Stimulated activated CD4-positive, alpha-beta T cell treated with anti-CD3 and anti-CD28 coated beads, Interleukin-12 subunit alpha, Interleukin-12 subunit beta, amount 100 ng/mL, for 24 hours (primary cell): Measurements from ENCODE around the gene RAB23.
"Not testable (repeated sequence)": the region's sequence is repeated elsewhere in the genome, so short reads cannot be mapped to it uniquely, and the experiment has no call there.

Source experiments
- DNase-seq, 2 experiments: peaks; one replicate each; pipeline ENCODE4 v3.0.0-alpha.2; 2020; ENCODE audit warnings: low read depth in 2 of 2

RAB23 gene

DNA sequence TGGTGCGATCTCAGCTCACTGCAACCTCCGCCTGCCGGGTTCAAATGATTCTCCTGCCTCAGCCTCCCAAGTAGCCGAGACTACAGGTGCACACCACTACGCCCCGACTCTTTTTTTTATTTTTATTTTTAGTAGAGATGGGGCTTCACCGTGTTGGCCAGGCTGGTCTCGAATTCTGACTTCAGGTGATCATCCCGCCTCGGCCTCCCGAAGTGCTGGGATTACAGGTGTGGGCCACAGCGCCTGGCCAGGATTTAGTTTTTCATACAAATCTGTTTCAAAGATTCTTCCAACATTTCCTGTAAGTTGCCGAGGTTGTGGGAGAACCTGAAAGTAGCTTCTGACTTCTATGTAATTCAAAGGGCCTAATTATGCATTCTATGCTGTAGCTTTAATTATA, 21.4 kb upstream of the RAB23 start:
- DNase-seq, result not testable (repeated sequence)

DNA sequence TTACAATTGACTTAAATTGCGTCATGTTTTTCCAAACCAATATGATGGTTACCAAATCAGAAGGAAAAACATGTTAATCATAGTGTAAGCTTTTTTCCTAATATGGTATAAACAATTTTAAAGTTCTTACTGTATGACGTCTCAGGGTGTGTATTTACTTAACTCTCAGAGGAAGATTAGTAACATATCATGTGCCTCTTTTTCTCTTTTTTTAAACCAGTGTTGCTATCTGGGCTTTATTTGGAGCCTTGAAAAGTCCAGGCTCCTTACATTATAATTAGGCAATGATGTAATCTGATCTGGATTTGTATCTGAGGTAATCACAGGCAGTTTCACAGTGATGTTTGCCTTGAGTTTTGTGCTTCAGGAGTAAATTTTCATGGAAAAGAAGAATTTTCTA, 20.4 kb upstream of the RAB23 start:
- no peak for DNase-seq

DNA sequence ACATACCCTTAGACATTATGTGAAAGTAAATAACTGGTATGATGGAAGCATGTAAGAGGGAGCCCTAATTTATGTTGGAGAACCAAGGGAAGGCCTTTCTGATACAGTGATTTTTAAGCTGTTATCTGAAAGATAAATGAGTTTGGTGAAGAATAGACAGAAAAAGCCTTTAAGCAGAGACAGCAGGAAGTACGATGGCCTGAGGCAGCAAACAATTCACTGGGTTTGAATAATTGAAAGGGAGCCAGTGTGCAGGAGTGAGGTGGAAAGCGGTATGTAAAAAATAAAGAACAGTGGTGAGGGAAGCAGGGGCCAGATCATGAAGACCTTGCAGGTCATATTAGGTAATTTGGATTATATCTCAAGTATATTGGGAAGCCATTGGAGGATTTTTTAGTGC, 4.1 kb upstream of the RAB23 start:
- no peak for DNase-seq

DNA sequence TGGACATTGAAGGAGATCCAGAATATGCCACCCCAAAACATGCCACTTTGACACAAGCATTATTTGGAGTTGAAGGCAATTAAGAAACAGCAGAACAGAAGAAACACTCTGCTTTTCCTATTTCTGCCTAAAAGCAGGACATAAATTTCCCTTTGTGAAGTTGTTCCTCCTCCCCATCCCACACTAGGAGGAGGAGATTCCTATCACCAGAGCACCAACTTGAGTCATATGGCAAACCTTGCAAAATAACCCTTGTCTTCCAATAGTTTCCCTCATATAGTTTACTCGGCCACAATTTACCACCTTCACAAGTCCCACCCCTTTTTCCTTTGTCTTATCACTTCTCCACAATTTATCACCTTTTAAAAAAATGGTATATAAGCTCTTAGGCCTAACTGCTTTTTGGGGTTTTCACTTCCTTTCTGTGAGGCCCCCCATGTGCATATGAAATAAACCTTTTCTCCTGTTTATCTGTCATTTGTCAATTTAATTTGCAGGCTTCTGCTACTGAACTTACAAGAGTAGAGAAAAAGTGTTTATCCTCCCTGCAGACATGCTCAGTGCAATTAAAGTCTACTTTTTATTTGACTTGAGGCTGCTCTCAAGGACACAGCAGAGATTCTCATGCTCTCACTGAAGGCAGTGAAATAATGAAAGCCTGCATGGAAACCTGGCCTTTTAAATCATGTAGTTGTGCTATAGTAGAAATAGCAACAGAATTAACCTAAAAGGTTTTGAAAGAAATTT, 2.8 kb upstream of the RAB23 start:
- DNase-seq, result no peak

DNA sequence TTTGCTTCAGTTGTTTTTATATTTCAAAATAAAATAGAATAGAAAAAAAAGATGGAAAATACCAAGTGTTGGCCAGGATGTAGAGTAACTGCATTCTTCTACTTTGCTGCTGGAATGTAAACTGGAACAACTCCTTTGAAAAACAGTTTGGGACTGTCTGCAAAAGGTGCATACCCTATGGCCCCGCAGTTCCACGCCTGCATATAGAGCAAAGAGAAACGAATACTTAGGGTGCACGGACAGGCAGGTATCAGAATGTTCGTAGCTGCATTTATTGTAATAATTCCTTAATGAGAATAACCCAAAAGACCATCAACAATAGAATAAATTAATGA, 603 bp upstream of the RAB23 start:
- DNase-seq, result no peak

DNA sequence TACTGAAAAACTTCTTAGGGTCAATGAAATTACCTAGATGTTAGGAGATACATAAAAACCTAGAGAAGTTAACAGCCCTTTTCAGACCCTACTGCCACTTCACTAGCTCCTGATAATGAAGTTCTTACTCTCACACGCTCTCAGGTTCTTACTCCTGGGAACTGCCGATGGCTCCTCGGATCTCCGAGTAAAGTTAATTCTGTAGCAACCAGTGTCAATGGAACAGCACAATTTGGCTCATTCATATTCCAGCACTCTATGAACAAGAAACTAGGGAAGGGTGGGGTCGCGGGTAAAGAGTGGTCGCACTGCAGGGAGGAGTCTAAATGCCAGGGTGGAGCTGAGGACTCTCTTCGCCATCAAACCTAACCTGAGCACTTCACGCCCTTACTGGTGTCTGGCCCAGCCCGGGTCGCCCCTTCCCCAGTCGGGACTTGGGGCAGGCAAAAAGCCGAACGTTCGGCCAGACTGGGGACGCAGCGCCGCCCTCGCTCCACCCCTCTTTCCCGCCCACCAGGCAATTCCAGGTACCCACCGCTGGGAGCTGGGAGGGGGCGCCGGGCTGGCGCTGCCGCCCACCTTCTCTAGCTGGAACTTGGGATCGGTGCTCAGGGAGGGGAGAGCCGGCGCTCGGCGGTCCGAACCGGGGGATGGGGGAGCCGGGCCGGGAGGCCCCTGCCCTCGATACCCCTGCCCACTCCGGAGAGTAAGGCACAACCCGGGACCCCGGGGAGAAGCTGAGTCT, 744 bp downstream of the RAB23 start:
- peak; percentile 6 to 53 for DNase-seq

DNA sequence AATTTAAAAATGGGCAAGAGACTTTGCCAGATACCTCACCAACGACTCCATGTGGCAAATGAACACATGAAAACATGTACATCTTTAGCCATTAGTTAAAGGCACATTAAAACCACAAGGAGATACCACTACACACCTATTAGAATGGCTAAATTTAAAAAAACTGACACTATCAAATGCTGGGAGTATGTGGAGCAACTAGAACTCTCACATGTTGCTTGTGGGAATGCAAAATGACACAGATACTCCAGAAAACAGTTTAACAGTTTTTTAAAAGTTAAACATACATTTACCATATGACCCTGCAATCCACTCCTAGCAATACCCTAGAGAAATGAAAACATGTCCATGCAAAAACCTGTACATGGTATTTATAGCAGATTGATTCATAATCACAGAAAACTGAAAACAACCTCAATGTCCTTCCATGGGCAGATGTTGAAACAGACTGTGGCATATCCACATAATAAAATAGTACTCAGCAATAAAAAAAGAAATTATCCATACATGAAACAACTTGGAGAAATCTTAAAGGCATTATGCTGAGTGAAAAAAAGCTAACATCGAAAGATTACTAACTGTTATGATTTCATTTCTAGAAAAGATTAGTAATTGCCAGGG, 1.9 kb downstream of the RAB23 start:
- no peak for DNase-seq

DNA sequence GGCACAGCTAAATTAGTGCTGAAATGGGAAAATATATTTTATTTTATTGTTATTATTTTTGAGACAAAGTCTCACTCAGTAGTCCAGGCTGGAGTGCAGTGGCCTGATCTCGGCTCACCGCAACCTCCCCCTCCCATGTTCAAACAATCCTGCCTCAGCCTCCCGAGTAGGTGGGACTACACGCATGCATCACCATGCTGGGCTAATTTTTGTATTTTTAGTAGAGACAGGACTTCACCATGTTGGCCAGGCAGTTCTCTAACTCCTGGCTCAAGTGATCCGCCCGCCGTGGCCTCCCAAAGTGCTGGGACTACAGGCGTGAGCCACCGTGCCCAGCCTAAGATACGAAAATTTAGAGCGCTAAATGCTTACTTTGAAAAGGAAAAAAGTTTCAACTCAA, 4.8 kb downstream of the RAB23 start:
- no peak for DNase-seq

DNA sequence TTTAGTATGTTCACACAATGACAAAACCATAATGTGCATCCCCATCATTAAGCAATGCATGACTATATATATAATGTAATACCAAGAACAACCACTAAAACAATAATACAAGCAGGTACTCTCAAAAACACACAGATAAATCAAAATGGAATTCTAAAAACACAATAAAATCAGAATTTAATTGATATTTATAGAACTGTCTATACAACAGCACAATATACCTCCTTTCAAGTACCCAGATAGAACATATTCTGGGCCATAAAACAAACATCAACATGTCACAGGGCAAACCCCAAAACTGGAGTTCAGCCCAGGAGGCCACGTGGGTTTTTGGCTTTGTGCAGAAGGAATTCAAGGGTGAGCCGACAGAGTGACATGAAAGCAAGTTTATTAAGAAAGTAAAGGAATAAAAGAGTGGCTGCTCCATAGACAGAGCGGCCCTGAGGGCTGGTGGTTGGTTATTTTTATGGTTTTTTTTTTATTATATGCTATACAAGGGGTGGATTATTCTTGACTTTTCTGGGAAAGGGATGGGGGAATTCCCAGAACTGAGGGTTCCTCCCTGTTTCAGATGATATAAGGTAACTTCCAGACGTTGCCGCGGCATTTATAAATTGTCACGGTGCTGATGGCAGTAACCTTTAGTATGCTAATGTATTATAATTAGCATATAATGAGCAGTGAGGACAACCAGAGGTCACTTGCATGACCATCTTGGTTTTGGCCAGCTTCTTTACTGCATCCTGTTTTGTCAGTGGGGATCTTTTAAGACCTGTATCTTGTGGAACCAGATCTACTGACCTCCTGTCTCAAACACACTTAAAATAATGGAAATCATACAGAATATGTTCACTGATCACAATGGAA, 5.6 kb downstream of the RAB23 start:
- DNase-seq, result no peak

DNA sequence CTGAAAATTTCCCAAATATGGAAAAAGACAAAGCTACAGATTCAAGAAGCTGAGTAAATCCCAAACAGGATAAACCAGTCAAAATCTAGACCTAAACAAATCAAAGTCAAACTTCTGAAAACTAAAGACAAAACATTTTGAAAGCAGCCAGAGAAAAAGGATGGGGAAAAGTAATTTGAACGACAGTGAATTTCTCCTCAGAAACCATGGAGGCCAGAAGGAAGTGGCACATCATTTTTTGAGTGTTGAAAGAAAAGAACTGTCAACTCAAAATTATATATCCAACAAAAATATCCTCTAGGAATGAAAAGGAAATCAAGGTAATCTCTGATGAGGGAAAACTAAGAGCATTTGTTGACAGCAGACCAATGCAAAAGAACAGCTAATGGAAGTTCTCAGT, 6.8 kb downstream of the RAB23 start:
- DNase-seq, result no peak

DNA sequence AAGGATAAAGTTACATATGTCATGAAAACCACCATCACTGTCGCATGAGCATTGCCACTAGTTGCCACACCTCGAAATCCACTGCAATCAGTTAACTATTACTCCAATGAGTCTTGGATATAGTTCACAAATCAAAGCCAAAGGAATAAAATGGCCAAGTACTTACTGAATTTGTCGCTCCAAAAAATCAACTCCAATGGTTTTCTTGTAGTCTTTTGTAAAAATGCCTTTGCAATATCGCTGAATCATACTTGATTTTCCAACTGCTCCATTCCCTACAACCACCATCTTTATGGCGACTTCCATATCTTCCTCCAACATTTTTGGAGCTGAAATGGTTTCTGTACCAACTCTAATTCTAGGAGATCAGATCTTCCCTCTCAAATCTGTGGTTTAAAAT, 12.0 kb downstream of the RAB23 start:
- no peak for DNase-seq

DNA sequence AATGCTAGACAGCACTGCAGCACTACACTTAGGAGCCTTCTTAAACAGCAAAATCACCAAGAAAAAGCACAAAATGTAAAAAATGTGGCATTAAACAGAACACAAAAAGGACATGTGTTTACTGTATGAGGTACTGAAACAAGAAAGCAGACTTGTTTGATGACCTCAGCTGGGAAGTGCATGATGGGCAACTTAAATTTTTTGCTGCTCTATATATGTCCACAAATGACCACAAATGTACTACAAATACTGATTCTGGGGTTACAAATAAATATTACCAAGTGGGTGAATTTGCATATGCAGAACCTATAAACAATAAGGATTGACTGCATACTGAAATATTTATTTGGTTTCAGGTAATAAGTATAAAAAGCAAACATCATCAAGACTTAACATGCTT, 13.1 kb downstream of the RAB23 start:
- no peak for DNase-seq

DNA sequence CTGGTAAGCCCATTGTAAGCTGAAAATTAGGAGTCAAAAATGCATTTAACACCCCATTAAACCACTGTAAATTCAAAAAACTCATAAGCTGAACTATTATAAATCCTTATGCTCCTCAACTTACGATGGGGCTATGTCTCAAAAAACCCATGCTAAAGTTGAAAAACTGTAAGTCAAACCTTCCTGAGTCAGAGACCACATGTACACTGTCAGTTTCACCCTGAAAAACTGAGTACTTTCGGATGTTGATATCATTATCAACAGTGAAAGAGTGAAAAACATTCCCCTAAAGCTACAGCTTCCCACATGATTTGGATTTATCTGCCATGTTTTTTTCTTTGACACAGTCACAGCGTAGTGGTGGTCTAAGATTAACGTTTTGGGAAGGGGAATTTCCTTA, 14.2 kb downstream of the RAB23 start:
- no peak for DNase-seq

DNA sequence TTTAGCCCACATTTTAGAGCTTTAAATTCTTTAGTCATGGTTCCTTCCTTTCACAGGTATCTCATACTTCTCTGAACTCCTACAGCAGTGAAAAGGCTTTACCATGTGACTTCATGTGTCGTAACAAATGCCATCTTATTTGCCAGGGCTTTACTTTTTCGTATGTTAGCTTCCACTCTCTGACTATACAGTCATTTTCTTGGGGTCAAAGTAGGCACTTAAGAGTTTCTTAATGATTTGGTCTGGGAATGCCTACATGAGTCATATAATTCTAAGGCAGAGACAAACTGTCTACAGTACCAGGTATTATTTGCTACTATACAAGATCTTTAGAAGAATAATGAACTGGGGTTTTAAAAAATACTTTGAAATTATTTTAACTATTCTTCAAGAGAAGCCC, 15.0 kb downstream of the RAB23 start:
- DNase-seq, result no peak

DNA sequence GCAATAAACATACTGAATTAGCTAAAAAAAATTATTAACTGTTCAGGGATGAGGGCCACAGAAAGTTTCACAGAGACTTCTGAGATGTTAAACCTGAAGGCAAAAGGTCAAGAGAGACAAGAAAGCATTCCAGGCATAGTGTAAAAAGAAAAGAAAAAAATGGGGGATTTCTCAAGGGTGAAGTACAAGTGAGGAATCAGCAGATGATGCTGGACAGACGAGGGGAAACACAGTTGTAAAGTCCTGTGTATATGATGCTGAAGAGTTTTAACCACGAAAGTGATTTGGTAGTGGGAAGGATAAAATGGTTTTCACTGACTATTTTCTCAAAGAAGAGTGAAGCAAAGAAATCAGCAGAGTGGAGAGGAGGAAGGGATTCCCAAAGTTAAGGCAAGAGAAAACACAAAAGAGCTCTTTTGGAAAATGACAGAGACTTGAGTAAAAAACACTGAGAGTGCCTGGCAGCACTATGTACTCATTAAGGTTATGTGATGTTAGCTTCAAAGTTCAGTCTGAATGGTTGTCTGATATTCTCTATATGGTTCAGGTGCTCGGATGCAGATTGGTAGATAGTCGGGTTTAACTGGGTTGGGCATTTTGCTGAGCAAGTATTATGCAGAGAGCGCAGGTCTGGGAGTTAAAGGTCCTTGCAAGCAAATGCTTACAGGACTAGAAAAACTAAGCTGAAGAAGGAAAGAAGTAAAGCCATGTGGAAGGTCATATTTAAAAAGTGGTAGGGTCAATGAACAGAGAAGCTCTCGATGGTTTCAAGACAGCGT, 16.4 kb downstream of the RAB23 start:
- no peak for DNase-seq

DNA sequence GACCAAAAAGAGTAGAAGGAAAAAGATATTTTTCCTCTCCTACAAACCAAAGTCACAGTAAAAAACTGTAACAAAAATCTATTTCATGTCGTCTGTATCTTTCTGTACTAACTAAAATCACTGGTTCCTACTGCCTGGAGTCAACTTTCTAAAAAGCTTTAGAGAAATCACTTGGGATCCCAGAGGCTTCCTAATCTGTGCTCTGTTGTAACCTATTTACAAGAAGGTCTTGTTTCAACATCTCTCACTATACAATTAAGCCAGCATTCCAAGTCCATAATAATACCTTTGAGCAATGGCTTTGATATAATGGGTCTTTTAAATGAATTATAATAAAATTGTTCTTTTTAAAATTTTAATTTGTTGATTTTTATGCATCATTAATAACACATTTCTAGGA, 20.4 kb downstream of the RAB23 start:
- no peak for DNase-seq

DNA sequence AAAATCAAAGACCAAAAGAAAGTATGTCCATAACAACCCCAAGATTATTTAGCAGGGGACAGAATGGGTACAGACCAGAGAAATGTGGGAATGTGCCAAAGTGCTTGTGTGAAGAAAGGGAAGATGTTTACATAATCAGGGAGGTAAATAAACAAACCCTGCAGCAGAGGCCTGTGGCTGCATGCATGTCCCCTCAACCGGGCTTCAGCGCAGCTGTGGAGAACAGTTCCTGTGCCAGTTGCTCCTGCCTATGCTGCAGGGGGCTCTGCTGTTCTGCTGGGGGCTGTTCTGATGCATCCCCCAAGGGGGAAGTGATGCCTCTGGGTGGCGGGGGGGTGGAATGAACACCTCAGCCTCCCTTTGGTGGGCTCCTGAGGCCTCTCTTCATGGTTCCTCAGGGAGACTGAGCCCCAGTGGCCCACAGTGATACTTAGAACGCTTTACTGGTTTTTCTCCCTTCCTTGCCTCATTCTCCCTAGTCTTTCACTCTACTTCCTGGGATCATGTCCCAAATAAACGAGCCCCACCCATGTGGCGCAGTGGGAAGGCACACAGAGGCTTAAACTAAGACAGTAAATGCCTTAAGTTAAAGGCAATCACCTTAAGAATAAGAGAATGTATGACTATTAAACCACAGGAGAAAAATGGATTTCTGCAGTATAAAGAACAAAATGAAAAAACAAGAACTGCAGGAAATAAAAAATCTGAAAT, 23.0 kb downstream of the RAB23 start:
- DNase-seq, result no peak

DNA sequence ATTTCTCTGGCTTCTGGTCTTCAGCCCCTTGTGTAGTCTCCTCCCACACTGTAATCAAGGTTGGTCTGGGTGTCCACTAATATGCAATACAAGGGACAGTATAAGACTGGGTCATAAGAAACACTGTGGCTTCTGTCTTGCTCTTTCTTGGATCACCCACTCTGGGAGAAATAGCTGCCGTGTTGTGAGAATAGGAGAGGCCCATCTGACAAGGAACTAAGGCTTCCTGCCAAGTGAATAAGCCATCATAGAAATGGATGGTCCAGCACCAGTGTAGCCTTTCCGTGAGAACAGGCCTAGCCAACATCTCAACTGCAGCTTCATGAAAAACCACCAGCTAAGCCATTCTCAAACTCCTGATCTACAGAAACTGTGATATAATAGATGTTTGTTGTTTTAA, 26.6 kb downstream of the RAB23 start:
- no peak for DNase-seq

DNA sequence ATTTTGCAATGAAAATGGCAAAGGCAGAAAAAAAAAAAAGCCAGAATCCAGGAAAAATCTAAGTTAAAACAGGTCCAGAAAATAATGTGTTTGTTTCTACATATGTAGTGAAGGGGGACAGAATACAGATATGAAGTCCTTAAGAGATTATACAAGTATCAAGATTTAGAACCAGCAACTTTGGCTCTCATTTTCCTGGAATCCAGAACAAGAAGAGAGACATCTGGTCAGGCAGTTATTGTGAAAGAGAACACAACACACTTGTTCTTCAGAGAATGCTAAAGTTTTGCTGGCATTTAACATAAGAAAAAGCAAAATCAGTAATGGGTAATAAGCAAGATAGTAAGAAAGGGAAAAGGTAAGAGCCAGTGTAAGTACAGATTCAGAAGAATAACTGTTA, 28.9 kb downstream of the RAB23 start:
- DNase-seq, result no peak

DNA sequence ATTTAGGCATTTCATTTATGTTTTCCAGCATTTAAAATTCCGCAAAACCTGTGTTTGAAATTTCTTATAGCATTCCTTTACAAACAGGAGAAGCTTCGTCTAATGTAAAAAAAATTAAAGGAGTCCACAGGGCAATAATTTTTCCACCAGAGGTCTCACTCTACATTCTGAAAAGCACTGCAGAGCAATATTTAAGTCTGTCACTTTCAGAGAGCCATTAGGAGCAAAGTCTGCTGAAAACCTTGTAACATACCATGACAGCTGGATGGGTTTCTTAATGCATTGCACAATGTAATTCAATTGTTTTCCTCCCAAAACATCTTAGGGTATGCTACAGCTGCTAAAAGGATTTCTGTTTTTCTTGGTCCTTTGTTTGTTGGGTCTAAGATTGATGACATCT, 32.0 kb downstream of the RAB23 start:
- no peak for DNase-seq

DNA sequence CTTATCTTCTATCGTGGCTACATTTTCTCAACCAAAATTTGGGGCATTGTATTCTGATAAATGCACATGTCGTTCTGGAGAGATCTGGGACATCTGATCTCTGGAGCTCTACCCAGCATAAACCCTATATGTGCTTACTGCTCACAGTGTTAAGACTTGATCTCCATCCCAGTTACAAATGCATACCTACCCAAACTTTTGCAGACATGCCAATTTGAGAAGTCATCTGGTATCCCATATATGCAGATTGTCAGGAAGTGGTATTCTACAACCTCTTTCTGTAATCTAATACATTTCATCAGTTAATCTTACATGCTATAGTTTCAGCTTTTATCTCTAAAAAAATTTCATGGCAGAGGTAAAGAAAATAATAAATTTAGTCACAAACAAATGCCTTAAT, 38.8 kb downstream of the RAB23 start:
- no peak for DNase-seq
